Activated CD8-positive, alpha-beta memory T cell treated with anti-CD3 and anti-CD28 coated beads for 24 hours (primary cell): ENCODE results near the gene TRAPPC10.

Experiments
- DNase-seq: peaks from one replicate; pipeline ENCODE4 v3.0.0-alpha.2; 2020

The TRAPPC10 gene

GRCh38 chr21:44006017-44006619 is 6.0 kb upstream of the TRAPPC10 start:
- no peak for DNase-seq

GRCh38 chr21:44006656-44007055 is 5.5 kb upstream of the TRAPPC10 start:
- no peak for DNase-seq

GRCh38 chr21:44010429-44010828 is 1.7 kb upstream of the TRAPPC10 start:
- DNase-seq = no peak

GRCh38 chr21:44011123-44011522 is 986 bp upstream of the TRAPPC10 start:
- no peak for DNase-seq

GRCh38 chr21:44012474-44013379 is 618 bp downstream of the TRAPPC10 start:
- peak; percentile 93 for DNase-seq

GRCh38 chr21:44013380-44014088 is 1.4 kb downstream of the TRAPPC10 start:
- no peak for DNase-seq

GRCh38 chr21:44017601-44018000 is 5.5 kb downstream of the TRAPPC10 start:
- DNase-seq = no peak

GRCh38 chr21:44018127-44018526 is 6.0 kb downstream of the TRAPPC10 start:
- no peak for DNase-seq

GRCh38 chr21:44018813-44019567 is 6.9 kb downstream of the TRAPPC10 start:
- no peak for DNase-seq

GRCh38 chr21:44019568-44019958 is 7.5 kb downstream of the TRAPPC10 start:
- DNase-seq = no peak

- no peak for DNase-seq
Observed at GRCh38 chr21:44020551-44020950, 8.4 kb downstream of the TRAPPC10 start.

- no peak for DNase-seq
Observed at GRCh38 chr21:44021064-44021463, 9.0 kb downstream of the TRAPPC10 start.

GRCh38 chr21:44024257-44024656 is 12.1 kb downstream of the TRAPPC10 start:
- DNase-seq = no peak

- no peak for DNase-seq
Observed at GRCh38 chr21:44024887-44025353, 12.8 kb downstream of the TRAPPC10 start.

- no peak for DNase-seq
Observed at GRCh38 chr21:44027607-44028286, 15.6 kb downstream of the TRAPPC10 start.

GRCh38 chr21:44028287-44028659 is 16.2 kb downstream of the TRAPPC10 start:
- DNase-seq = no peak

- DNase-seq = no peak
Observed at GRCh38 chr21:44029460-44030087, 17.5 kb downstream of the TRAPPC10 start.

- no peak for DNase-seq
Observed at GRCh38 chr21:44035244-44035643, 23.1 kb downstream of the TRAPPC10 start.

GRCh38 chr21:44038063-44038462 is 26.0 kb downstream of the TRAPPC10 start:
- no peak for DNase-seq

- DNase-seq = no peak
Observed at GRCh38 chr21:44039828-44040227, 27.7 kb downstream of the TRAPPC10 start.

GRCh38 chr21:44043613-44044012 is 31.5 kb downstream of the TRAPPC10 start:
- DNase-seq = no peak

- no peak for DNase-seq
Observed at GRCh38 chr21:44046734-44047133, 34.6 kb downstream of the TRAPPC10 start.
